Measurements from ENCODE around the gene MBNL1. TPM values are rescaled to one million over a fixed set of nuclear protein-coding genes. Genes with fewer than 3 reads are reported as not detected.
A peak's percentile ranks its signal among the peaks of the same experiment; 100 is the strongest.

MBNL1 gene
- total RNA-seq, 2 donors from 2014 or later = 1.3 to 4.9 TPM

DNA sequence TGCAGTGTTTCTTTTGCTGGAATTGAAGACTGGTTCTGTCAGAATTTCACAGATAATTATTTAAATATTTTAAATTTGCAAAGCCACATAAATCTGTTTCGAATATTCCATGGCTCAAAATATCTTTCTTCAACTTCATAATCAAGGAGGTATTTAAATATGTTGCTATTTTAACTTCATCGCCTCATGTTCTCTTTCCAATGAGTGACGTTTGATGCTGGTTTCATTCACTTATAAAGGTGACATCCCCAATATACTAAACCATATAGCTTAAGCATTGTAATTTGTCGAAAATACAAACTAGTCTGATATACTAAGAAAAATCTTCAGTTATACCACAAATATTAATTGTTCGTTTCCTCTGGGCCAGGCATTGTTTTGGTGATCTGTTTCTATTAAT lies 22.5 kb downstream of the MBNL1 start:
- no peak overlapping the region for H3K27ac Mint-ChIP-seq
- peaks cover 9% of the 10 kb centered on the region for H3K4me1 Mint-ChIP-seq
- peaks cover 28% of the 10 kb centered on the region for H3K27me3 Mint-ChIP-seq (ENCODE audit: insufficient read depth)

GRCh38 chr3:152291649-152292066 lies 22.9 kb downstream of the MBNL1 start:
- Histone ChIP-seq H3K27ac (ENCODE audit: low read depth, low read length) (no peak overlapping the region), H3K9me3 (ENCODE audit: control insufficient read depth, low read length) (no peaks in the 10 kb centered on the region), H3K4me3 (ENCODE audit: low read length) (no peak overlapping the region), H3K4me1 (ENCODE audit: control insufficient read depth, insufficient read depth, low read length) (no peaks in the 10 kb centered on the region), H3K36me3 (ENCODE audit: control insufficient read depth, insufficient read depth, low read length) (no peaks in the 10 kb centered on the region), H3K9ac (ENCODE audit: extremely low read depth, low read length, poor library complexity, severe bottlenecking) (no peak overlapping the region), H3K27me3 (ENCODE audit: control insufficient read depth, insufficient read depth, low read length, poor library complexity, severe bottlenecking) (peaks cover 50% of the 10 kb centered on the region)
- TF ChIP-seq, protein P1, sequence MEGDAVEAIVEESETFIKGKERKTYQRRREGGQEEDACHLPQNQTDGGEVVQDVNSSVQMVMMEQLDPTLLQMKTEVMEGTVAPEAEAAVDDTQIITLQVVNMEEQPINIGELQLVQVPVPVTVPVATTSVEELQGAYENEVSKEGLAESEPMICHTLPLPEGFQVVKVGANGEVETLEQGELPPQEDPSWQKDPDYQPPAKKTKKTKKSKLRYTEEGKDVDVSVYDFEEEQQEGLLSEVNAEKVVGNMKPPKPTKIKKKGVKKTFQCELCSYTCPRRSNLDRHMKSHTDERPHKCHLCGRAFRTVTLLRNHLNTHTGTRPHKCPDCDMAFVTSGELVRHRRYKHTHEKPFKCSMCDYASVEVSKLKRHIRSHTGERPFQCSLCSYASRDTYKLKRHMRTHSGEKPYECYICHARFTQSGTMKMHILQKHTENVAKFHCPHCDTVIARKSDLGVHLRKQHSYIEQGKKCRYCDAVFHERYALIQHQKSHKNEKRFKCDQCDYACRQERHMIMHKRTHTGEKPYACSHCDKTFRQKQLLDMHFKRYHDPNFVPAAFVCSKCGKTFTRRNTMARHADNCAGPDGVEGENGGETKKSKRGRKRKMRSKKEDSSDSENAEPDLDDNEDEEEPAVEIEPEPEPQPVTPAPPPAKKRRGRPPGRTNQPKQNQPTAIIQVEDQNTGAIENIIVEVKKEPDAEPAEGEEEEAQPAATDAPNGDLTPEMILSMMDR (conservative IDR thresholded peaks at IDR 0.05) = no peak
- Mint-ChIP-seq H3K27ac (no peak overlapping the region), H3K27me3 (ENCODE audit: insufficient read depth) (peaks cover 29% of the 10 kb centered on the region), H3K36me3 (ENCODE audit: low read depth) (no peaks in the 10 kb centered on the region), H3K9me3 (no peaks in the 10 kb centered on the region), H3K4me1 (peaks cover 10% of the 10 kb centered on the region), H3K4me3 (no peak overlapping the region)
- no peak for DNase-seq
- 90 to 93% methylated on average over 2 to 4 of the region's 4 CpGs for WGBS, 2 experiments (ENCODE audit: insufficient coverage in 1 of 2, insufficient read length in 1 of 2)

More for the DNA sequence above, 22.5 kb downstream of the MBNL1 start:
- Histone ChIP-seq H3K27ac (ENCODE audit: low read depth, low read length) (no peak overlapping the region), H3K4me3 (ENCODE audit: low read length) (no peak overlapping the region), H3K4me1 (ENCODE audit: control insufficient read depth, insufficient read depth, low read length) (no peaks in the 10 kb centered on the region), H3K9ac (ENCODE audit: extremely low read depth, low read length, poor library complexity, severe bottlenecking) (no peak overlapping the region), H3K36me3 (ENCODE audit: control insufficient read depth, insufficient read depth, low read length) (no peaks in the 10 kb centered on the region), H3K27me3 (ENCODE audit: control insufficient read depth, insufficient read depth, low read length, poor library complexity, severe bottlenecking) (peaks cover 46% of the 10 kb centered on the region), H3K9me3 (ENCODE audit: control insufficient read depth, low read length) (no peaks in the 10 kb centered on the region)
- Mint-ChIP-seq H3K9me3 (no peaks in the 10 kb centered on the region), H3K4me3 (no peak overlapping the region), H3K36me3 (ENCODE audit: low read depth) (no peaks in the 10 kb centered on the region)
- TF ChIP-seq, protein P1 (conservative IDR thresholded peaks at IDR 0.05) = no peak
- 98 to 100% methylated on average over 1 to 4 of the region's 5 CpGs for WGBS, 2 experiments (ENCODE audit: insufficient coverage in 1 of 2, insufficient read length in 1 of 2)
- DNase-seq = no peak

DNA sequence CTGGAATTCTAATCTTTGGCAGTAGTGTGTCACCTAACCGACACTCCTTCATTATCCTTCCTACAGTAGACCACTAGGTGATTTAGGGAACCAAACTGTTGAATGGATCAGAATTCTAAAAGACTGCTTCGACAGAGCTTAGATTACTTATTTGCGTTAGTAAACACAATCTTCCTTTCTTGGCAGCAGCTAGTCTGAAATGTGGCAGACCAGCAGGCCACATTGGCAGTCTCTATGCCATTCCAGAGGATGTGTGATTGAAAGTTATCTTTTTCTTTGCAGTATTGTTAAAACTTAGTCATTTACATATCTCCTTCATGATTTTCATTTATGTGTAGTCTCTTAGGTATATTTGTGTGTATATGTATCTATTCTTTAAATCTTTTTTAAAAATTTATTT lies 23.6 kb downstream of the MBNL1 start:
- no peak for DNase-seq
- Histone ChIP-seq H3K27me3 (ENCODE audit: control insufficient read depth, insufficient read depth, low read length, poor library complexity, severe bottlenecking) (peaks cover 55% of the 10 kb centered on the region), H3K4me1 (ENCODE audit: control insufficient read depth, insufficient read depth, low read length) (no peaks in the 10 kb centered on the region), H3K27ac (ENCODE audit: low read depth, low read length) (no peak overlapping the region), H3K4me3 (ENCODE audit: low read length) (no peak overlapping the region), H3K9ac (ENCODE audit: extremely low read depth, low read length, poor library complexity, severe bottlenecking) (no peak overlapping the region), H3K36me3 (ENCODE audit: control insufficient read depth, insufficient read depth, low read length) (no peaks in the 10 kb centered on the region), H3K9me3 (ENCODE audit: control insufficient read depth, low read length) (no peaks in the 10 kb centered on the region)
- H3K4me3 Mint-ChIP-seq = no peak overlapping the region
- H3K27me3 Mint-ChIP-seq (ENCODE audit: insufficient read depth) = peaks cover 30% of the 10 kb centered on the region
- H3K9me3 Mint-ChIP-seq = no peaks in the 10 kb centered on the region
- TF ChIP-seq, protein P1 (conservative IDR thresholded peaks at IDR 0.05) = peak; percentile 33
- no peaks in the 10 kb centered on the region for H3K36me3 Mint-ChIP-seq (ENCODE audit: low read depth)
- WGBS, 2 experiments (ENCODE audit: insufficient coverage in 1 of 2, insufficient read length in 1 of 2) = 92 to 100% methylated on average over 3 of the region's 3 CpGs
- H3K4me1 Mint-ChIP-seq = peaks cover 10% of the 10 kb centered on the region
- H3K27ac Mint-ChIP-seq = no peak overlapping the region
